HL-60 (cell line): Measurements from ENCODE around the gene BRIP1.

Source experiments
- GABPA ChIP-seq: IDR thresholded peaks from 2 replicates; pipeline ENCODE4 v1.6.1; 2012; ENCODE audit warnings: low read depth
- REST ChIP-seq: IDR thresholded peaks from 2 replicates; pipeline ENCODE4 v1.6.1; 2012; ENCODE audit warnings: low read depth; ENCODE audit not compliant: insufficient replicate concordance
- TF ChIP-seq, protein P1 (sequence below): IDR thresholded peaks from one replicate; pipeline ENCODE4 v1.5.1; 2011; ENCODE audit warnings: low read length, control low read depth, inconsistent platforms; ENCODE audit not compliant: insufficient read depth

DNA sequence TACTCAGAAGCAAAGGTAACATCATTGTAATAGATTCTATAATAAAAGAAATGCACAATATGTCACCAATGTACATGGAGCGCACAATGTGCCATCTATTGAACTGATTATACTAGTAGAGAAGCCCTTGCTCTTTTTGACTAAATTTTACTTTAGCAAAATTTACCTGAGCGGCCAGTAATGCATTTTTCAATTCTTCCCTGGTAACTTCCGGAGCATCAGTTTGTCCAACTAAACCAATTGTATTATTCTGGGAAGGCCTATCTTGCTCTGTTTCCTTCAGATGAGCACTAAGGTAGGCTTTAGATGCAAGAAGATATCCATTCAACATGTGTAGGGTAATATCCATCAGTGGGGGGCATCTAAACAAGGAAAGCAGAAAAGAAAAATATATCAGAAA lies 8.8 kb upstream of the BRIP1 start:
- TF ChIP-seq, protein P1, sequence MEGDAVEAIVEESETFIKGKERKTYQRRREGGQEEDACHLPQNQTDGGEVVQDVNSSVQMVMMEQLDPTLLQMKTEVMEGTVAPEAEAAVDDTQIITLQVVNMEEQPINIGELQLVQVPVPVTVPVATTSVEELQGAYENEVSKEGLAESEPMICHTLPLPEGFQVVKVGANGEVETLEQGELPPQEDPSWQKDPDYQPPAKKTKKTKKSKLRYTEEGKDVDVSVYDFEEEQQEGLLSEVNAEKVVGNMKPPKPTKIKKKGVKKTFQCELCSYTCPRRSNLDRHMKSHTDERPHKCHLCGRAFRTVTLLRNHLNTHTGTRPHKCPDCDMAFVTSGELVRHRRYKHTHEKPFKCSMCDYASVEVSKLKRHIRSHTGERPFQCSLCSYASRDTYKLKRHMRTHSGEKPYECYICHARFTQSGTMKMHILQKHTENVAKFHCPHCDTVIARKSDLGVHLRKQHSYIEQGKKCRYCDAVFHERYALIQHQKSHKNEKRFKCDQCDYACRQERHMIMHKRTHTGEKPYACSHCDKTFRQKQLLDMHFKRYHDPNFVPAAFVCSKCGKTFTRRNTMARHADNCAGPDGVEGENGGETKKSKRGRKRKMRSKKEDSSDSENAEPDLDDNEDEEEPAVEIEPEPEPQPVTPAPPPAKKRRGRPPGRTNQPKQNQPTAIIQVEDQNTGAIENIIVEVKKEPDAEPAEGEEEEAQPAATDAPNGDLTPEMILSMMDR: no peak
- no peak for TF ChIP-seq GABPA
- no peak for TF ChIP-seq REST
